HepG2 (cell line): Measurements from ENCODE around the gene RNF123.

Experiments used
- ARNT2 ChIP-seq: sonication (generic); formaldehyde crosslinking; IDR thresholded peaks from 2 replicates; pipeline ENCODE4 v1.8.0; 2022; ENCODE audit warnings: mild to moderate bottlenecking, low read depth, missing genetic modification reagents, moderate library complexity
- CEBPB ChIP-seq: IDR thresholded peaks from 2 replicates; pipeline ENCODE4 v1.6.1; 2011; ENCODE audit warnings: low read depth, low read length, improper control_type of control experiment, borderline replicate concordance
- ELF1 ChIP-seq: sonication (generic); formaldehyde crosslinking; IDR thresholded peaks from 2 replicates; pipeline ENCODE4 v1.4.0; 2020; ENCODE audit warnings: missing genetic modification reagents
- MAX ChIP-seq: IDR thresholded peaks from 2 replicates; pipeline ENCODE4 v1.6.1; 2012; ENCODE audit warnings: inconsistent platforms
- RAD21 ChIP-seq: fragments of 450-650 bp; formaldehyde crosslinking; IDR thresholded peaks from 2 replicates; pipeline ENCODE4 v1.5.0; 2020; ENCODE audit warnings: mild to moderate bottlenecking
- RBM39 ChIP-seq: fragments of 200-400 bp; formaldehyde crosslinking; IDR thresholded peaks from one replicate; pipeline ENCODE4 v1.6.1; 2018; ENCODE audit warnings: antibody characterized with exemption, mild to moderate bottlenecking, low read depth, low read length; ENCODE audit not compliant: poor library complexity, severe bottlenecking
- SMARCE1 ChIP-seq: fragments of 450-650 bp; IDR thresholded peaks from 2 replicates; pipeline ENCODE4 v1.6.1; 2017; ENCODE audit warnings: borderline replicate concordance
- TBP ChIP-seq: sonication (generic); formaldehyde crosslinking; IDR thresholded peaks from 2 replicates; pipeline ENCODE4 v1.5.0; 2020; ENCODE audit warnings: missing genetic modification reagents
- TFAP4 ChIP-seq: sonication (generic); IDR thresholded peaks from 2 replicates; pipeline ENCODE4 v1.6.1; 2016; ENCODE audit warnings: low read depth, borderline replicate concordance
- ZFP82 ChIP-seq: sonication (generic); formaldehyde crosslinking; IDR thresholded peaks from 2 replicates; pipeline ENCODE4 v1.5.1; 2020; ENCODE audit warnings: mild to moderate bottlenecking, missing genetic modification reagents, borderline replicate concordance
- ZNF232 ChIP-seq: sonication (generic); formaldehyde crosslinking; IDR thresholded peaks from 2 replicates; pipeline ENCODE4 v1.4.0; 2020; ENCODE audit warnings: missing genetic modification reagents, borderline replicate concordance

GRCh38 chr3:49674497-49674983 is 14.8 kb upstream of the RNF123 start:
- no peak for TF ChIP-seq ZNF232 (CRISPR knock-in tag)
- no peak for TF ChIP-seq SMARCE1
- TF ChIP-seq RAD21: peak; percentile 47; the same call in 1 of the 2 replicates
- no peak for TF ChIP-seq TBP (CRISPR knock-in tag)
- no peak for TF ChIP-seq RBM39
- TF ChIP-seq ZFP82 (CRISPR knock-in tag): no peak
- no peak for TF ChIP-seq ARNT2 (CRISPR knock-in tag)
- no peak for TF ChIP-seq MAX
- no peak for TF ChIP-seq TFAP4
- TF ChIP-seq CEBPB: no peak
- TF ChIP-seq ELF1 (CRISPR knock-in tag): no peak
